Stimulated activated naive CD4-positive, alpha-beta T cell treated with Interleukin-2 at 50 U/mL for 16 hours (primary cell): ENCODE data around the gene XRRA1.
"Not testable (repeated sequence)": the region's sequence is repeated elsewhere in the genome, so short reads cannot be mapped to it uniquely, and the experiment has no call there.

Source experiments
- DNase-seq: peaks from one replicate; lab custom pipeline; 2025; lab: John Stamatoyannopoulos, UW

The XRRA1 gene

DNA sequence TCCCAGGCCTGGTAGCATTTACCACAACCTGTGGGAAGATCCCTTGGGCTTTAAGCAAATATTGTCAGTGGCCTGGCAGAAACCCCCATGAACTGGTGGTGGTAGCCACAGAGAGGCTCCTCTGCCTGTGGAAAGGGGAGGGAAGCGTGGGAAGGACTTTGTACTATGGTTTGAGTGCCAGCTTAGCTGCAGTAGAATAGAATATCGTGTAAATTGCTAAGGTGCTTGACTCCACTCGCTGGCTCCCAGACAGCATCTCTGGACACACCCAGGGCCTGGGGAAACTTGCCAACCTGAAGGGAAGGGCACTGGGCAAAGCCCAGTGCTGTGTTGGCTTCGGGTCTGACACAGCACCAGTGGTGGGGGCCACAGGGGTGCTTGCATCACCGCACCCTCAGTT, 52.6 kb downstream of the XRRA1 start:
- no peak for DNase-seq

- no peak for DNase-seq
Observed at GRCh38 chr11:74895340-74896116, 53.4 kb downstream of the XRRA1 start.

- not testable (repeated sequence) for DNase-seq
Observed at GRCh38 chr11:74893015-74893414, 55.9 kb downstream of the XRRA1 start.

DNA sequence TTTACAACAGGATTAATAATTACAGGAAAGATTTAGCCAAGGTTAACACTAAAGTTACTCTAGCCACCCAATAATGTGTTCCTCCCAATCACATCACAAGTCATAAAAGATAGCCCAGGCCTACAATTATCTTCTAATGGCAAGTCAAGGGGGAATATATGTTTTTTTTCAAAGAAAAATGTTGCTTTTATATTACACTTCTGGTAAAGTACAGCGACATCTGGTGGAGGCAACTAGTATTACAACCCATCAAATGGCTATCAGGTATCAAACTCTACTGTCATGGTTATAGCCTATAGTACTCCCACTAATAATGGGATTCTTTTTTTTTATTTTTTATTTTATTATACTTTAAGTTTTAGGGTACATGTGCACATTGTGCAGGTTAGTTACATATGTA, 71.8 kb downstream of the XRRA1 start:
- DNase-seq: no peak

DNA sequence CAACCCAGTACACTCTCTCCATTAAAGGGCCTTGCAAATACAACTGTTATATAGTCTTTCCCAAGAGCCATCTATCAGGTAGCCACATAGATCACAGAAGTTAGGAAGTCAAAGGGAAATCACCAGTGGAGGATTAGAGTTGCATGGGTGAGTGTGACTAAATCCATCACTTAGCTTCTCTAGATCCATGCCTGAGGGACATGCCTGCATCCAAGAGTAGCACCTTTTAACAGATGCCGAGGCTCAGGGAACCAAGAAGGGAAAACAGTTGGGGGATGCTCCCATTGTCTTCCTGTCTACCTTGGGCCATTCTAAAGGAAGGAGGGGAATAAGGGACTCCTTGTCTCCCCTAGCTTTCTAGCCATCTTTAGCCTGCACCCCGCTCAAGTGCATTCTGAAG, 77.9 kb downstream of the XRRA1 start:
- DNase-seq: no peak

DNA sequence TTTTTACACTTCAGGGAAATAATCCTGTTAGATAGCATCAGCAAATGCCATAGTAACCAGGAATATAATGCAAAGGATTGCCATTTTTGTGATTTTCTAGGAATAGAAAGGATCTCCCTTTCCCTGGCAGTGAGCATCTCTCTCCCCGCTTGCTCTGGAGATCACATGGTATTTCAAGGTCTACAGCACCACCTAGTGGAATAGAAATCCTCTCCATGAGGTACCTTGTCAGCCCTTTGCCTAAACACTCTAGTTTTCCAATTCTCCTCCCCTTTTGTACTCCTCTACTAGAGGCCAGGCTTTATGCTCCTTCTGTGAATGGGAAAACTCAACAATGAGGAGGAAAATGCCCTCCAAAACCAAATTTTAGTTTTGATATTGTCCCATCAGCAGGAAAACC, 78.4 kb downstream of the XRRA1 start:
- DNase-seq: no peak

GRCh38 chr11:74866557-74866956, 82.3 kb downstream of the XRRA1 start:
- no peak for DNase-seq

DNA sequence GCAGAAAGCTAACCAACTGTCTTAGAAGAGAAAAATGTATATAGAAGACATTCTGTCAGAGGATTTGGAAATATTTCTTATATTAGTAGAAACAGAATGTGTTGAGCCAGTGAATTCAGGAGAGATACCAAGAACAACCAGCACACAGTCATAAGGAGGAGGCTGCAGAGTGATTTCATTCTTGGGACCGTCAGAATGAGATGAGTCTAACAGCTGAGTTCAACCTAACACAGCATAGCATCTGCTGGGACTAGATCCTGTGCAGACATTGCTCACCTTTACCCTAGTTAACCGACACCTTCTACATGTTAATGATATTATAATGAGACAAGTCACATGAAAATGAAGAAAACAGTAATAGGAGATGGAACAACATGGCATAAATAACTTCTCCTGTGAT, 85.5 kb downstream of the XRRA1 start:
- no peak for DNase-seq

DNA sequence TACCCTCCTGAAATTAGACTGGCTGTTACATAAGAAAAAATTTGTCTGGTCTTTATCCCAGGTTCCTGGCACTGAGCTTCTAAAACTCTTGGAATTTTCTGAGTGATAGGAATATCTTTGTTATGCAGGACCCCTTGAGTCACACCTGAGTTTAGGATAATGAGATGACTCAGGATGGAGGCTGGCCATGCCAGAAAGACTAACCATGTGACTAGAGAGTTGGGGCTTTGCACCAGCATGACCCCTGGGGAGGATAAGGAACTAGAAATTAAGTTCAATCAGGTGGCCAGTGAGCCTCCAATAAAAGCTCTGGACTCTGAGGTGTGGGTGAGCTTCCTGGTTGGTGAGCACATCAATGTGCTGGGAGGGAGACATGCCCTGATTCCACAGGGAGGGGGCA, 88.1 kb downstream of the XRRA1 start:
- DNase-seq: no peak

DNA sequence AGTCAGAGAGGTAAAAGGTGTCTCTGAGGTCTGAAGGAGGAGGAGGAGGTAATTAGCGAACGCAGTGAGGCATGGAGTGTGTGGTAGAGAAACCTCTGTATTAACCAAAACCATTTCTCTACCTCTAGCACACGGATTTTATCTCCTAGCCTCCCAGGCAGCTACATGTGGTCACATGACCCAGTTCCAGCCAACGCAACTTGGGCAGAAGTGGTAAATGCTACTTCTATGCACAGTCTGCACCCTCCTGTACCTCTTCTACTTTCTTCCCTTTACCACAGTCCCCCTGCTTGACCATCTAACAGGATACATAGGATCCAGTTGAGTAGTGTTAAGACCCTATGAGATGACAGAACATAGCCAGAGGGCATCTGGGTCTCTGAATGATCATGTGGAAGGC, 95.7 kb downstream of the XRRA1 start:
- no peak for DNase-seq

DNA sequence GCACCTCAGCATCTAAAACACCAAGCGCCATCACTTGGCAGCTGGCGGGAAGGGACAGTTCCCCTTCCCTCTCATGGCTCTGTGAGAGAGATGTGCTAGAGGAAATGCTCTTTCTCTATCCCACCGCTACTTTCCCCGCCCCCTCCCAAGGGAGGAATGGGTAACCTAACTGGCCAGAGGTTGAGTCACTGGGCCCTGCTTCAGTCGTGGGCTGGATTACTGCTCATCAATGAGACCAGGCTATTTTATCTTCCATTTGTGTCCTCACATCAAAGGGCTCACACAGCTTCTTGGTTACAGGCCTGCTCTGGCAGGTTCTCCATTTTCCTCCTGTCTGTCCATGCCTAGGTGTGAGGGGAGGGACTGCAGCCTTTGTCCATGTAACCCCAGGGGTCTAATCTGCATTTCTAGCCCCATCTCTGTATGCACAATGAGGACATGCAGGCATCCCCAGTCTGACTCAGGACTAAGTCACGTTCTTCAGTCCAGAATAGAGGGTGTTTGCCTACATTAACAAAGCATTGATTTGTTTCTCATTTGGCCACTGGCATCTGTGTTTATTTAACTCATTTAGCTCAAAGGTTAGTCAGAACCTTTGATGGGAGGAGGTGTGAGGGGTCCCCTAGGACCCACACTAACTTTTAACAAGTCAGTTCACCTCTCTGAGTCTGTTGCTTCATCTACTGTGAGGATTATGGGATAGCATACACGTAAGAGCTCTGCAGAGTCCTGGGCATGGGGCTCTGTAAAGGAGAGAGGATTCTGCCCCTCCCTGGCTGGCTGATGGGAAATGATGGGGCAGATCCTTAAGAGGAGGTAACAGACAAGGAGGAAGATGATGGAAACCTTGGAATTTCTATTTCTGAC, 99.1 kb downstream of the XRRA1 start:
- DNase-seq: no peak

DNA sequence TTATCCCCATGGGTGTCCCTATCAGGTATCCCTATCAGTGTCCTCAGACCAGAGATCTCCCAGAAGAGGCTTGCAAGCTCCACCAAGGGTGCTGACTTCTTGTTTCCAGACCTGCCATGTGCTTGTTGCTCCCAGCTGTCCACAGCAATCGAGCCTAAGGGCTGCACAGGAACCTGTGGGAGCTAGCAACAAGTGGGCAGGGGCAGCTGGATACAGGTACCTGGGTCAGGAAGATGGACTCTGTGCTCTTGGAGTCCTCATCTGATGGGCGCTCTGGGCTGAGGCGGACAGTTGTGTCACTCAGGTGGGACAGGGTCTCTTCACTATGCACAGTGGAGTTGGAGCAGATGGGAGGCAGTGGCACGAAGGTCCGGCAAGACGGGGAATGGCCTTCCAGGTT, 101.0 kb downstream of the XRRA1 start:
- DNase-seq: no peak

GRCh38 chr11:74847395-74847794, 101.5 kb downstream of the XRRA1 start:
- DNase-seq: no peak

DNA sequence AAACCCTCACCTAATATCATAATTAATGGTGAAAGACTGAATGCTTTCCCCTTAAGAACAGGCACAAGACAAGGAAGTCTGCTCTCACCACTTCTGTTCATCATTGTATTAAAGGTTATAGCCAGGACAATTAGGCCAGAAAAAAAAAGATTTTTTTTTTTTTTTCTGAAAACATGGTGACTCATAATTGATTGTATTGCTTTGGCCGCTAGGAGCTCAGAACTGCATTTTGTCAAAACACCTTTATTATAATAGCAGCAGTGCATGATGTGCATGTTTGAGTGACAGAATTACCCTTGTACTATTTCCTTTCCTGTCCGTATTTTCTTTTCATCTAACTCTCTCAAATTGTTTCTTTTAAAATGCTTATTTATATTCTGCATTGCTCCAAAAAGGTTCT, 102.1 kb downstream of the XRRA1 start:
- no peak for DNase-seq

GRCh38 chr11:74845978-74846517, 102.8 kb downstream of the XRRA1 start:
- DNase-seq: no peak

DNA sequence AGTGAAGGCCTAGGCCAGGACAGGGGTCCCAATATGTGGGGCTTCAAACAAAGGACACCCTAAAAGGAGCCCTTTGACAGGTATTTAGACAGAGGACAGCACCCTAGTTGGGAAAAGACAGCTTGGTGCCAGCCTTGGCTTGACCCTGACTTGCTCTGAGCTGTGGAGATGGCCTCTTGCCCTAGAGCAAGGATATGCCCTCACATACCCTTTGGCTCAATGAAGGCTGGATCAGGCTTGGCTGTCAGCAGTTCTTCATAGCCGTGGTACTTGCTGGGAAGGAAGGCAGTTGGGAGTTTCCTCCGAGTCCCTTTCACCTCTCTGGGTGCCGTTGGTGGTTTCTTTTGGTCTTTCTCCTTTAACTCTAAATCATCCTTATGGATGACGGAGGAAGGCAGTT, 104.0 kb downstream of the XRRA1 start:
- DNase-seq: no peak

GRCh38 chr11:74844072-74844471, 104.8 kb downstream of the XRRA1 start:
- DNase-seq: no peak

DNA sequence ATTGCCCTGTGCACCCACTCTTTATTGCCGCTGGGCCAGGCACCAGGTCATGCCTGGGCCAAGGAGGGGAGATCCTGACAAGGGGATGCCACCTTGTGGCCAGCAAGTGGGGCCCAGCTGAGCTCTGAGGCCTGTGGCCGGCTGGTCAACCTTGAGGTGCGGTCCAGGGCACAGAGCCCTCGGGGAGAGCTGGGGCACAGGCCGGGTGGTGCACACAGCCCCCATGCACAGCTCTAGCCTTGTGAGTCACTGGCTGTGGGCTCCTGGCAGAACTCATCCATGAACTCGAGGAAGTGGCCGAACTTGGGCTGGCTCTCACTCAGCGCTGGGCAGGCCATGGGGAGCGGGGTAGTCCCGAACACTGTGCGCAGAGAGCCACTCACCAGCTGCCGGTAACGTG, 105.9 kb downstream of the XRRA1 start:
- DNase-seq: no peak

DNA sequence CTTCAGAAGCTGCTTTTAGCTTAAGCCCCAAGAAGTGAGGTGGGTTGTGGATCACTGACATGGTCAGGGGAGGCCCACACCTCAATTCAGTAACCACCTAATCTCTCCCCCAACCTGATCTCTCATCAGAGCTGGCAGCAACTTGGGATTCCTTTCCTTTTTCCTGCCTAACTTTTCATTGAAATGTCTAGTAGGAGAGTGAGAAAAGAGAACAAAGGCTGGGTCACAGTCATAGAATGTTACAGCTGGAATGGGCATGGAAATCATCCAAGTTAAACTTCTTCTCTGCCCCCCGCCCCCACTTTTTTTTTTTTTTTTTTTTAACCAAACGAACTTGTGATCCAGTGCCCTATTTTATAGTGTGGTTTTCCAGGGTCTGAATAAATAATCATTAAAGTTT, 108.4 kb downstream of the XRRA1 start:
- no peak for DNase-seq

DNA sequence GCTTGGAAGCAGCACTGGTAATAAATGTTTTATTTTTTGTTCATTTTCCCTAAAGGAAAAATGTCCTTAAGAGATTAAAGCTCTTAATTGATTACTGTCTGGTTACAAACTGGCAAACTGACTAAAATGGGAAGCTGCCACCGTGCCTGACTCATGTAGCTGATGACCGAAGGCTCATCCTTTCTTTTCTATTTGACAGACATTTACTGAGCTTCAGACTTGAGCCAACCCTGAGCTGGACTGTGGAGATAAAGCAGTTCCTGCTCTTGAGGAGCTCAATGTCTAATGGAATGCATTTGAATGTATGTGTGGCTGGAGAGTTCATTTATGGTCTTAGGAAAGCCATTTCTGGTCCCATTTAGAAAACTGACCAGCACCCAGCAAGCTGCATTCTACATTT, 108.9 kb downstream of the XRRA1 start:
- no peak for DNase-seq

DNA sequence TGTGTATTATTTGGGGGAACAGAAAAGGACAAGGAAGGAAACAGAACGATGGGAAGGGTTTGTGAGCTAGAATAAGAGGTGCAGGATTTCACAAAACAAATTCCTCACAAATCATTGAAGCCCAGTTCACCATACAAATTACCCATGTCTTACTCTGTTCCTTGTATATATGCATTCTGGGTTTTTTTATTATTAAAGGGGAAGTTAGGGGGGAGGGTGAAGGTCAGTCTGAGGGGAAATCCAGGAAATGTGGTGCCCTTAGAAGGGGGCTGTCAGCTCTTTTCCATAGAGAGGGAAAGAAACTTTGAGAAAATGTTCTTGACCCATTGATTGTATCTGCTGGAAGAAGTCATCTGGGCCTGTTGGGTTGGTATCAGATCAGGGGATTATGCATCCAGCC, 109.4 kb downstream of the XRRA1 start:
- DNase-seq: no peak

GRCh38 chr11:74838188-74838587, 110.7 kb downstream of the XRRA1 start:
- no peak for DNase-seq

- DNase-seq: no peak
Observed at GRCh38 chr11:74837191-74837590, 111.7 kb downstream of the XRRA1 start.
